ENCODE results near the gene PPIF. TPM values are rescaled to one million over a fixed set of nuclear protein-coding genes. Genes with fewer than 3 reads are reported as not detected.
"Not testable (repeated sequence)": the region's sequence is repeated elsewhere in the genome, so short reads cannot be mapped to it uniquely, and the experiment has no call there.

Gene PPIF
- total RNA-seq, 1 experiment from 2014 or later = 26.9 TPM

GRCh38 chr10:79324032-79324695 lies 23.1 kb upstream of the PPIF start:
- in situ Hi-C loops (cut with HindIII; ENCODE audit: low pct_unique_long_range_greater_than_20kb, low sequenced_read_pairs) = no loop called here
- DNase-seq (ENCODE audit: low read depth, low spot score) = no peak

GRCh38 chr10:79326361-79327089 lies 20.7 kb upstream of the PPIF start:
- in situ Hi-C loops (cut with HindIII; ENCODE audit: low pct_unique_long_range_greater_than_20kb, low sequenced_read_pairs) = no loop called here
- DNase-seq (ENCODE audit: low read depth, low spot score) = no peak

GRCh38 chr10:79327090-79327457 lies 20.2 kb upstream of the PPIF start:
- in situ Hi-C loops (cut with HindIII; ENCODE audit: low pct_unique_long_range_greater_than_20kb, low sequenced_read_pairs) = no loop called here
- no peak for DNase-seq (ENCODE audit: low read depth, low spot score)

GRCh38 chr10:79328147-79328701 lies 19.0 kb upstream of the PPIF start:
- in situ Hi-C loops (cut with HindIII; ENCODE audit: low pct_unique_long_range_greater_than_20kb, low sequenced_read_pairs) = no loop called here

GRCh38 chr10:79328737-79329504 lies 18.3 kb upstream of the PPIF start:
- DNase-seq (ENCODE audit: low read depth, low spot score) = no peak
- in situ Hi-C loops (cut with HindIII; ENCODE audit: low pct_unique_long_range_greater_than_20kb, low sequenced_read_pairs) = no loop called here

More at GRCh38 chr10:79328147-79328701, 19.0 kb upstream of the PPIF start:
- no peak for DNase-seq (ENCODE audit: low read depth, low spot score)

GRCh38 chr10:79329529-79329928 lies 17.7 kb upstream of the PPIF start:
- in situ Hi-C loops (cut with HindIII; ENCODE audit: low pct_unique_long_range_greater_than_20kb, low sequenced_read_pairs) = no loop called here
- no peak for DNase-seq (ENCODE audit: low read depth, low spot score)

GRCh38 chr10:79331226-79331625 lies 16.0 kb upstream of the PPIF start:
- no peak for DNase-seq (ENCODE audit: low read depth, low spot score)
- in situ Hi-C loops (cut with HindIII; ENCODE audit: low pct_unique_long_range_greater_than_20kb, low sequenced_read_pairs) = no loop called here

GRCh38 chr10:79331709-79332108 lies 15.6 kb upstream of the PPIF start:
- DNase-seq (ENCODE audit: low read depth, low spot score) = no peak
- in situ Hi-C loops (cut with HindIII; ENCODE audit: low pct_unique_long_range_greater_than_20kb, low sequenced_read_pairs) = no loop called here

- in situ Hi-C loops (cut with HindIII; ENCODE audit: low pct_unique_long_range_greater_than_20kb, low sequenced_read_pairs) = not testable (repeated sequence)
Measured at GRCh38 chr10:79332610-79333315, 14.5 kb upstream of the PPIF start.

GRCh38 chr10:79333513-79333912 lies 13.8 kb upstream of the PPIF start:
- in situ Hi-C loops (cut with HindIII; ENCODE audit: low pct_unique_long_range_greater_than_20kb, low sequenced_read_pairs) = no loop called here
- no peak for DNase-seq (ENCODE audit: low read depth, low spot score)

More at GRCh38 chr10:79332610-79333315, 14.5 kb upstream of the PPIF start:
- not testable (repeated sequence) for DNase-seq (ENCODE audit: low read depth, low spot score)

GRCh38 chr10:79334573-79334972 lies 12.7 kb upstream of the PPIF start:
- no peak for DNase-seq (ENCODE audit: low read depth, low spot score)
- in situ Hi-C loops (cut with HindIII; ENCODE audit: low pct_unique_long_range_greater_than_20kb, low sequenced_read_pairs) = no loop called here

- DNase-seq (ENCODE audit: low read depth, low spot score) = no peak
- in situ Hi-C loops (cut with HindIII; ENCODE audit: low pct_unique_long_range_greater_than_20kb, low sequenced_read_pairs) = no loop called here
Measured at GRCh38 chr10:79335094-79335469, 12.2 kb upstream of the PPIF start.

GRCh38 chr10:79335470-79336235 lies 11.6 kb upstream of the PPIF start:
- in situ Hi-C loops (cut with HindIII; ENCODE audit: low pct_unique_long_range_greater_than_20kb, low sequenced_read_pairs) = no loop called here

GRCh38 chr10:79336276-79336675 lies 11.0 kb upstream of the PPIF start:
- in situ Hi-C loops (cut with HindIII; ENCODE audit: low pct_unique_long_range_greater_than_20kb, low sequenced_read_pairs) = no loop called here
- DNase-seq (ENCODE audit: low read depth, low spot score) = no peak

More at GRCh38 chr10:79335470-79336235, 11.6 kb upstream of the PPIF start:
- peak; percentile 10 for DNase-seq (ENCODE audit: low read depth, low spot score)

- in situ Hi-C loops (cut with HindIII; ENCODE audit: low pct_unique_long_range_greater_than_20kb, low sequenced_read_pairs) = no loop called here
- DNase-seq (ENCODE audit: low read depth, low spot score) = no peak
Measured at GRCh38 chr10:79336739-79337138, 10.5 kb upstream of the PPIF start.

GRCh38 chr10:79337783-79338469 lies 9.3 kb upstream of the PPIF start:
- in situ Hi-C loops (cut with HindIII; ENCODE audit: low pct_unique_long_range_greater_than_20kb, low sequenced_read_pairs) = not testable (repeated sequence)

More at GRCh38 chr10:79337783-79338469, 9.3 kb upstream of the PPIF start:
- DNase-seq (ENCODE audit: low read depth, low spot score) = not testable (repeated sequence)

Data from SK-MEL-5 (cell line).